Retina (tissue), 1 donor: ENCODE results near the gene OBP2A.
"Not testable (repeated sequence)": the region's sequence is repeated elsewhere in the genome, so short reads cannot be mapped to it uniquely, and the experiment has no call there.

Experiments used
- DNase-seq: peaks from one replicate; pipeline ENCODE4 v3.0.0-alpha.2; 2016

The OBP2A gene

GRCh38 chr9:135545646-135546176 lies at the start of gene OBP2A:
Gene OBP2A, plus strand, starts transcription at chr9:135546126. Its CDS starts 55 bp downstream, at chr9:135546181.
- DNase-seq: not testable (repeated sequence)

GRCh38 chr9:135498381-135499126 lies 47.4 kb upstream of the OBP2A start:
- DNase-seq: no peak

- DNase-seq: peak; percentile 98
These were observed 46.4 kb upstream of the OBP2A start for GRCh38 chr9:135499326-135500070.

GRCh38 chr9:135500071-135500524 lies 45.8 kb upstream of the OBP2A start:
- DNase-seq: peak; percentile 94

- peak; percentile 93 for DNase-seq
These were observed 45.2 kb upstream of the OBP2A start, which contains the start of gene MRPS2 for GRCh38 chr9:135500525-135501260. Gene MRPS2, plus strand, starts transcription at chr9:135500682. Its CDS starts 29 bp downstream, at chr9:135500711.

- no peak for DNase-seq
These were observed 44.4 kb upstream of the OBP2A start for GRCh38 chr9:135501261-135502167.

- DNase-seq: no peak
These were observed 43.6 kb upstream of the OBP2A start for GRCh38 chr9:135502168-135502872.

GRCh38 chr9:135502873-135503321 lies 43.0 kb upstream of the OBP2A start:
- no peak for DNase-seq

- DNase-seq: no peak
These were observed 42.3 kb upstream of the OBP2A start for GRCh38 chr9:135503371-135504261.

- peak; percentile 64 for DNase-seq
These were observed 41.4 kb upstream of the OBP2A start for GRCh38 chr9:135504262-135505243.

- DNase-seq: no peak
These were observed 40.3 kb upstream of the OBP2A start for GRCh38 chr9:135505406-135506187.

- peak; percentile 26 for DNase-seq
These were observed 39.4 kb upstream of the OBP2A start for GRCh38 chr9:135506327-135507103.

- no peak for DNase-seq
These were observed 38.6 kb upstream of the OBP2A start for GRCh38 chr9:135507104-135508035.

- no peak for DNase-seq
These were observed 37.6 kb upstream of the OBP2A start for GRCh38 chr9:135508211-135508820.

GRCh38 chr9:135509458-135509857 lies 36.5 kb upstream of the OBP2A start:
- DNase-seq: no peak

GRCh38 chr9:135512241-135512603 lies 33.7 kb upstream of the OBP2A start:
- no peak for DNase-seq
